LNCAP (cell line): ENCODE measurements around the gene APCDD1L.

ENCODE experiments used
- CTCF ChIP-seq: fragments of 450-650 bp; IDR thresholded peaks from 2 replicates; pipeline ENCODE4 v1.5.1; 2017; ENCODE audit warnings: mild to moderate bottlenecking

Gene APCDD1L

GRCh38 chr20:58508762-58509395, 6.3 kb downstream of the APCDD1L start:
- no peak for TF ChIP-seq CTCF

GRCh38 chr20:58504566-58504965, 10.6 kb downstream of the APCDD1L start:
- no peak for TF ChIP-seq CTCF

DNA sequence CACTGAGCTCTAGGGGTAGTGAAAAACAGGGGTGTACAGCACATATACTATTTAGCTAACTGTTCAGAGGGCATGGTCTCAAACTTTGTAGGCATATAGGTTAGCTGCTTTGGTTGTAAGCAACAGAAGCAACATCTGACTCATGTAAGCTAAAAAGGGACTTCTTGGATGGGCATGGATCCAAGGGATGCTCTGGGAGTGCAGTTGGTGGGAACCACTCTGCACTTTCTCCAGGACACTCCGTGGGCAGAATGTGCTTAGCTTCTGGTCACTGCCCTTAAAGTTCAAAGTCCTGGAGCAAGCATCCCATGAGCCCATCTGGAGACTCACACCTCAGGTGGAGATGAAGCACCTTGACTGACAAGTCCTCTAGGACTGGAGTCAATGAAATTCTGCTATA, 11.5 kb downstream of the APCDD1L start:
- TF ChIP-seq CTCF = no peak

GRCh38 chr20:58500256-58500655, 14.9 kb downstream of the APCDD1L start:
- TF ChIP-seq CTCF = no peak

- TF ChIP-seq CTCF = no peak
Measured at GRCh38 chr20:58498470-58499068, 16.6 kb downstream of the APCDD1L start.

DNA sequence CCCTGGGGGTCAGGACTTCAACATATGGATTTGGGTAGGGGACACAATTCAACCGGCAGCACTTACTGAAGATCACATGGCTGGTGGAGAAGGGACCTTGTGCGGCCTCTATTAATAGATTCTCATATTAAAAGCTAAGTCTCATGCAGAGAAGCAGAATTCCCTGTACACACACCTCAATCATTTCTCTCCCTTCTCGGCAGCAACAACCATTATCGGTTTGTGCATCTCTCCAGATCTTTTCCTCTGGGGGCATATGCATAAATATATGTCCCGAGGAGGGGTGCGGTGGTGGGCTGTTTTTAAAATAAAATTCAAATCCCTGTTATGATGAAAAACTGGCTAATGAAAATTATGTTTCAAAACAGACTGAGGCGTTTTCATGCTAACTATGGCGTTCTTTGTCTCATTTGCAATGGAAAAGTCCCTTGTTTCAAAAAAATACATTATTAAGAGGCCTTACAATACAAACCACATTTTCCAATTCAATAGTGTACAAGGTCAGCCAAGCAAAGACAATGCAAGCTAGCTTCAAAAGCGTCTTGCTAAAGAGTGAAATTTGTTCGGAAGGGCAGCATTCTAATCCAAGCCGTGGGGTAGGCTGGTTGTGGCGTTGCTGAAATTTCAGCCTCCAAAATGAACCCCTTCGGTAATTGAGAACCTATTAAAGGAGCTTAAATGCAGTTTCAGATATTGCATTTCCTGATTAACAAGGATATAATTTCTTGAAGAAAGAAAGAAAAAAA, 17.3 kb downstream of the APCDD1L start:
- no peak for TF ChIP-seq CTCF

GRCh38 chr20:58497076-58497641, 18.0 kb downstream of the APCDD1L start:
- TF ChIP-seq CTCF = no peak
